Eye (tissue), 1 donor: ENCODE results near the gene CCDC201.
"Not testable (repeated sequence)": the region's sequence is repeated elsewhere in the genome, so short reads cannot be mapped to it uniquely, and the experiment has no call there.

Experiments used
- DNase-seq: peaks from one replicate; pipeline ENCODE4 v3.0.0-alpha.2; 2015

CCDC201 gene

DNA sequence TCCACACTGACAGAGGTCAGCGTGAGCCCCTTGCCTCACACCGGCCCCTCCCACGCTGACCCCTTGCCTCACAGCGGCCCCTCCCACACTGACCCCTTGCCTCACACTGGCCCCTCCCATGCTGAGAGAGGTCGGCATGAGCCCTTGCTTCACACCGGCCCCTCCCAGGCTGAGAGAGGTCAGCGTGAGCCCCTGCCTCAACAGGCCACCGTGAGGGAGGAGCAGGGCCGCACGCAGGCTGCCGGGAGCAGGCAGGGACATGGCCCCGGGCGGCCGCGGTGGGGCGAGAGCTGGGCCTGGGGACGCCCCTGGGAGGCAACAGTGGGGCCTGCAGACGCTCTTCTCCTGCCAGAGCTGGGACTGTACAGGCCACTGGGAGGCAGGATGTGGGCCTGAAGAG is 59.1 kb downstream of the CCDC201 start:
- DNase-seq = not testable (repeated sequence)

DNA sequence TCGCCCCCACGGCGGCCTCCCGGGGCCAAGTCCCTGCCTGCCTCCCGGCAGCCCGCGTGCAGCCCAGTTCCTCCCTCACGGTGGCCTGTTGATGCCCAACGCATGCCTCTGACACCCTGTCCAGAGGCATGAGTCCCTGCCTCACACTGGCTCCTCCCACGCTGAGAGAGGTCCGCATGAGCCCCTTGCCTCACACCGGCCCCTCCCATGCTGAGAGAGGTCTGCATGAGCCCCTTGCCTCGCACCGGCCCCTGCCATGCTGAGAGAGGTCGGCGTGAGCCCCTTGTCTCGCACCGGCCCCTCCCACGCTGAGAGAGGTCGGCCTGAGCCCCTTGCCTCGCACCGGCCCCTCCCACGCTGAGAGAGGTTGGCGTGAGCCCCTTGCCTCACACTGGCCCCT is 59.9 kb downstream of the CCDC201 start:
- DNase-seq = no peak

DNA sequence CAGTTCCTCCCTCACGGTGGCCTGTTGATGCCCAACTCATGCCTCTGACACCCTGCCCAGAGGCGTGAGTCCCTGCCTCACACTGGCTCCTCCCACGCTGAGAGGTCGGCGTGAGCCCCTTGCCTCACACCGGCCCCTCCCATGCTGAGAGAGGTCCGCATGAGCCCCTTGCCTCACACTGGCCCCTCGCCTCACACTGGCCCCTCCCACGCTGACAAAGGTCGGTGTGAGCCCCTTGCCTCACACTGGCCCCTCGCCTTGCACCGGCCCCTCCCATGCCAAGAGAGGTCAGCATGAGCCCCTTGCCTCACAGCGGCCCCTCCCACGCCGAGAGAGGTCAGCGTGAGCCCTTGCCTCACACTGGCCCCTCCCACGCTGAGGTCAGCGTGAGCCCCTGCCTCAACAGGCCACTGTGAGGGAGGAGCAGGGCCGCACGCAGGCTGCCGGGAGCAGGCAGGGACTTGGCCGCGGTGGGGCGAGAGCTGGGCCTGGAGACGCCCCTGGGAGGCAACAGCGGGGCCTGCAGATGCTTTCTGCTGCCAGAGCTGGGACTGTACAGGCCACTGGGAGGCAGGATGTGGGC is 61.1 kb downstream of the CCDC201 start:
- not testable (repeated sequence) for DNase-seq

DNA sequence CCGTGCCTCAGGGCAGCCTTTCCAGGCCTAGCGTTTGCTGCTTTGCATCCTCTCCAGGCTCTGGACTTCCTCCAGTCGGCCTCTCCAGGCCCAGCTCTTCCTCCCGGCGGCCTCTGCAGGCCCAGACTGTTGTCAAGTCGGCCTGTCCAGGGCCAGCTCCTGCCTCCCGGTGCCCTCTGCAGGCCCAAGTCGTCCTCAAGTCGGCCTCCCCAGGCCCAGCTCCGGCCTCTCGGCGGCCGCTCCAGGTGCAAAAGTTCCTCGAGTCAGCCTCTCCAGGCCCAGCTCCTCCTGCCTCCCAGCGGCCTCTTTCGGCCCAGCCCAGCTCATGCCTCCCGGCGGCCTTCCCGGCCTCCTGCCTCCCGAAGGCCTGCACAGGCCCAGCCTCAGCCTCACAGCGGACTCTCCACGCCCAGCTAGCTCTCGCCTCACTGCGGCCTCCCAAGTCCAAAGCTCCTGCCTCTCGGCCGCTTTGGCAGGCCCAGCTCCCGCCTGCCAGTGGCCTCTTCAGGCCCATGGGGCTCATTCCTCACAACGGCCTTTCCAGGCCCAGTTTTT is 62.4 kb downstream of the CCDC201 start:
- not testable (repeated sequence) for DNase-seq
